GM23248 (cell line): ENCODE data around the gene LRRC4B.
"Not testable (repeated sequence)": the region's sequence is repeated elsewhere in the genome, so short reads cannot be mapped to it uniquely, and the experiment has no call there.

Experiments used
- EZH2 ChIP-seq: fragments of 200-600 bp; sonication (generic); IDR thresholded peaks from 2 replicates; pipeline ENCODE4 v1.6.1; 2018; ENCODE audit warnings: antibody characterized with exemption, mild to moderate bottlenecking; ENCODE audit not compliant: insufficient read depth, poor library complexity, severe bottlenecking
- EZH2phosphoT487 ChIP-seq: fragments of 200-600 bp; sonication (generic); IDR thresholded peaks from 2 replicates; pipeline ENCODE4 v1.6.1; 2018; ENCODE audit warnings: antibody characterized with exemption, moderate library complexity, mild to moderate bottlenecking, low read depth; ENCODE audit not compliant: insufficient read depth

- TF ChIP-seq EZH2, EZH2phosphoT487: not testable (repeated sequence)
Observed at GRCh38 chr19:50528052-50528451, 40.2 kb downstream of the LRRC4B start.
